ENCODE results near the gene XPNPEP1.
A peak's percentile ranks its signal among the peaks of the same experiment; 100 is the strongest.
"Not testable (repeated sequence)": the region's sequence is repeated elsewhere in the genome, so short reads cannot be mapped to it uniquely, and the experiment has no call there.

The XPNPEP1 gene

DNA sequence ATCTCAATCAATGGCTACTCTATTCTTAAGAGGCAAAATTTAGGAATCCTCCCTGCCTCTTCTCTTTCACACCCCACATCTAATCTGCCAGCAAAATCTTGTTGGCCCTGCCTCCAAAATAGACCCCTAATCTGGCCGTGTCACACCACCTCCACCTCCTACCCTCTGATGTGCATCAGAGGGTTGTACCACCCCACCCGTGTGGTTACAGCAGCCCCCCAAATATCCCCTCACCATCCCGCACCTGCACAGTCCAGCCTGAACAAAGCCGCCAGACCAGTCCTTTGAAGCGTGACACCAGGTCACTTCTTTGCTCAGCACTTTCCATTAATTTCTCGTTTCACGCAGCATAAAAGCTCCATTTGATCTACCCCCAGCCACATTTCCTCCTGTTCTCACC is 776 bp upstream of the XPNPEP1 start:
- DNase-seq = no peak

DNA sequence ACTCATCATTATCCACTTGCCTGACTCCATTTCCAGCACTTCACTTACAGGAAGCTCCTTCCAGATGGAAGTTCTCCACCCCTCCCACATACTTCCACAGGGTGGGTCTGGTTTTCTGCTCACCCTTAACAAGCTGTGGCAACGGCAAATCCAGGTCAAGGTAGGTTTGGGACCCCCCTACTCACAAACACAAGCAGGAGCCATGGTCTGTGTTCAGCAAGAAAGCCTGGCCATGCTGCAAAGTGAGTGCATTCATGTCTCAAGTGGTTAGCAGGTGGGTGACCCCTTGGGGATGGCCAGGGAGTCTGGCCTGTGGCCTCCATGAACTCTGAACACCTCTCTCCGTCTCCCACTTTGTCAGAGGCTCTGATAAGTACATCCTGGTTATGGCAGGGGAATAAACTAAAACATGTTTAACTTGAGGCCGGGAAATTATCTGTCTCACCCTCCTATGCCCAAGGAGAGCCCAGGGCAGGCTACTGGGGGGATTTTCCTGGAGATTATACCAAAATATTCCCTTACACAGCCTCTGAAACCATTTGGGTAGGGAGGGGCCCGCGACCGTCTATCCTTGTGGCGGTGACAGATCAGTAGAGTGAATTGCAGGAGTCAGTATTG is 844 bp downstream of the XPNPEP1 start:
- no peak for DNase-seq

DNA sequence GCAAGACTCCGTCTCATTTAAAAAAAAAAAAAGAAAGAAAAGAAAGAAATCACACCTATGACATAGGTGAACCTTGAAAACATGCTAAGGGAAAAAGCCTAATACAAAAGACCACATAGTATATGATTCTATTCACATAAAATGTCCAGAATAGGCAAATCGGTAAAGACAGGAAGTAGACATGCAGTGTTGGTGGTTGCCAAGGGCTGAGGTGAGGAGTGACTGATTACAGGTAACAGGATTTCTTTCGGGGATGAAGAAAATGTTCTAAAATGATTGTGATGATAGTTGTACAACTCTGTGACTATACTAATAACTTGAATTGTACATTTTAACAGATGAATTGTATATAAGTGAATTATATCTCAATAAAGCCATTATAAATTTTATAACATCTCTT is 3.3 kb downstream of the XPNPEP1 start:
- DNase-seq = no peak

DNA sequence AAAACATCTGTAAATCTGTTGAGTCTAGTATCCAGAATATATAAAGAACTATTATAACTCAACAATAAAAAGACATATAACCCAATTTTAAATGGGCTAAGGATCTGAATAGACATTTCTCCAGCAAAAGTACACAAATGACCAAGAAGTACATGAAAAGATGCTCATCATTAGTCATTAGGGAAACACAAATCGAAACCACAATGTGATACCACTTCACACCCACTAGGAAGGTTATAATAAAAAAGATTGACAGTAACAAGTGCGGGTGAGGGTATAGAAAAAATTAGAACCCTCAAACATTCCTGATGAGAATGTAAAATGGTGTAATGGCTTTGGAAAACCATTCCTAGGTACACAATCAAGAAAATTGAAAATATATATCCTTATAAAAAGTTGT is 4.1 kb downstream of the XPNPEP1 start:
- no peak for DNase-seq

DNA sequence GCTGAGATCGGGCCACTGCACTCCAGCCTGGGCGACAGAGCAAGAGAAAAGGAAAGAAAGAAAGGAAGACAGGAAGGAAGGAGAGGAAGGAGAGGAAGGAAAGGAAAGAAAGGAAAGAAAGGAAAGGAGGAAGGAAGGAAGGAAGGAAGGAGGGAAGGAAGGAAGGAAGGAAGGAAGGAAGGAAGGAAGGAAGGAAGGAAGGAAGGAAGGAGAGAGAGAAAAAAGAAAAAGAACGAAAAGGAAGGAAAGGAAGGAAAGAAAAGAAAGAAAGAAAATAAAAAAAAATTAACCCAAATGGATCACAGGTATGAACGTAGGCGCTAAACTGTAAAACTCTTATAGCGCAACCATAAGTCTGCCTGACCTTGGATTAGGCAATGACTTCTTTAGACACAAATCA is 4.6 kb downstream of the XPNPEP1 start:
- DNase-seq = not testable (repeated sequence)

DNA sequence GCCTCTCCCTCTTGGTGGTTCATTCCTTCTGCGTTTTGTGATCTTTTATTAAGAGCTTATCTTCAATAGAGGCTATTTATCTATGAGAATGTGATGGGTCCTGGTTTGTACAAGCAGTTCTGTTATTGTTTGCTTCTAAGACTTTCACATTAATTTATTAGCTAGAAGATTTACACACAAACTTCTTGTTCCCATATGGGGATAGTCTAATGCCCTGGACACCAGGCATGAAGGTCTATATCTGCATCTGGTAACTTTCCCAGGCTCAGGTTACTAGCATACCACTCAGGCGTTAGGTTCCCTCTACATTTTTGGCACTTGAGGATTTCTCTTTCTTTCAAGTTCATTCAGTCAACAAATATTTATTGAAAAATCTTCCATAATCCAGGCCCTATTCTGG is 7.7 kb downstream of the XPNPEP1 start:
- DNase-seq = no peak

DNA sequence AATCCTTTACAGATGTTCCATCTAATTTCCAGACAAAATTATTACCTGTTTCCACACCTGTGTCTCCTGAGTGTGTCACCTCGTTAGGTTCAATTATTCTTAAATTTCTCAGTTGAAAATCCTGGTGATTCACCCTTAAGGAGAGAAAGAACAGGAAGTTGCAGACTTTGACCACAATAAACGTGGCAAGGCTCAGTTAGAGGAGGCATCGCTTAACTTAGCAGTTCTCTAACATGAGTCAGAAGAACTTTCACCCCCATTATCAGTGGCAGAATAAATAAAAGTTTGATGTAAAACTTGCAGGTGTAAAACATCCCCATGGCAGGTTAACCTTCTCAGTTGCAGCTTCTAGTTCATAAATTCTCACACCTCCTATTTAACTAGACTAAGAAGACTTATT is 8.3 kb downstream of the XPNPEP1 start:
- peak; percentile 66 to 85 (median 72) for DNase-seq

DNA sequence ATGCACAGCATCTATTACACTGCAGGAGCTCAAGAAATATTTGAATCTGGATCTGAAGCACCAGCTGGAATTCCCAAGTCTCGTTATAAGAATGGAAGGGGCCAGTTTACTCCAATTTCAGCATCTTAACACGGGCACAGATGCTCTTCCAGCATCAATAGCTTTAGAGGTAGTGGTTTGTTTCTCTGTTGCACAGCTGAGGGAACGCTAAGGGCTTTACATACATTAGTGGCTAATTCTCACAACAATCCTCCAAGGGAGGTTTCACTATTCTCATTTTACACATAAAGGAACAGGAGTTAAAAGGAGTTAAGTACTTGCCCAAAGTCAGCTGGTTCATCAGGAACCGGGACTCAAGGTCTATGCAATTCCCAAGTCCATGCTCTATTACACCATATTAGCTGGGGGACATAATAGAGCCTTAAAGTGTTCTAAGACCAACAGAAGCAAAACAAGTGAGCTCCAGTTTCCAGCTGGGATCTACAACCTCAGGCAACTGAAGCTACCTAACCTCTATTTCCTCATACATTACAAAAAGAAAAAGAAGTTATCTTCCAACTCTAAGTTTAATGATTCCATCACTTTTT is 9.9 kb downstream of the XPNPEP1 start:
- DNase-seq = no peak

DNA sequence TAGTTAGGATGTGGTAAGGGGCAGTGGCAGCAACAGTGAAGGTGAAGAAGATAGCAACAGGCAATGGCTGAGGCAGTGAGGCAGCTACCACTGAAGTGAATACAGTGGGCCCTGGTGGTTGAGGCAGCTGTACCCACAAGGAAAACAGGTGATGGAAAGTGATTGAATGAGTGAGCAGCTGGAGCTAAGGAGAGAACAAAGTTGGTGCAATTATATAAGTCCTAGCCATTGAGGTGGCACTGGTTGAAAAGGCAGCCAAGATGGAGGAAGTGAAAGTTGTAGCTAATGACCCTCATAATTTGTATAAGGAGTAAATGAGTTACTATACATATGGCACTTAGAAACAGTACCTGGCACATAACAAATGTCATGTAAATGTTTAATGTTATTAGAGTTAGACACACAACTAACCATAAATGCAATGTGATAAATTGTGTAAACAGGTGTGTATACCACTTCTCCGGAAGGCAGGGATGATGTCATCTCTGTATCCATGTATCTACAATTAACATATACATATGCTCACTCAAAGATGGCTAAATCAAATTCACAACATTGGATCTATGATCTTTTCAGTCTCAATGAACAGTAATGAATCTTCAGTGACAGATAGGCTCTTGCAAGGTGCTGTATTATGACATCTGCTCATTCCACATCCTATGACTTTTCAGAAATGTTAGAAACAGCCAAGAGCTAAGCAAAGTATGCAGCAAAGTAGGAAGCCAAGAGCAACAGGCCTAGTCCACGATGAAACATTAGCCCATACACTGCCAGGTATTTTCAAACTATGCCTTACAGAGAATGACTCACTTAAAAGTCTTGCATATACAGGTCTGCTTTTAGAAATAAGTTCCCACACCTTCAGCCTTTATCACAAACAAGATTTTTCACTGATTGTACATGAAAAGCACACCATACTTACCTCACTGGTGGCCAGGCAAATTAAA is 10.7 kb downstream of the XPNPEP1 start:
- DNase-seq = no peak

DNA sequence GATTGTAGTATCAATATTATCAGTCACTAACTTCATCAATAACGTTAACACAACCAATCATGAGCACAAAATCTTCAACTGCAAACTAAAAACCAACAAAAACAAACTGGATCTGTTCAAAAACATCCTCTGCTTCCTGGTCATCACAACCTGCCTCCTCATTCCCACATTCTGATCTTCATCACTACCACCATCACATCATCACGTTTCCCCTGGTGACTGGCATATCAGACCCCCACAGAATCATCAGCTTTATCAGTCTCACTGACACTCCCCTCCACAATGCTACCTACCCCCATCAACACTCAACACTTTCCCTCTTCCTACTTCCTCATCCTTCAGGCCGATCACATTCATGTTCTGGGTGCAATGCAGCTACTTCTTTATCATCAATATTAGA is 11.4 kb downstream of the XPNPEP1 start:
- DNase-seq = no peak

DNA sequence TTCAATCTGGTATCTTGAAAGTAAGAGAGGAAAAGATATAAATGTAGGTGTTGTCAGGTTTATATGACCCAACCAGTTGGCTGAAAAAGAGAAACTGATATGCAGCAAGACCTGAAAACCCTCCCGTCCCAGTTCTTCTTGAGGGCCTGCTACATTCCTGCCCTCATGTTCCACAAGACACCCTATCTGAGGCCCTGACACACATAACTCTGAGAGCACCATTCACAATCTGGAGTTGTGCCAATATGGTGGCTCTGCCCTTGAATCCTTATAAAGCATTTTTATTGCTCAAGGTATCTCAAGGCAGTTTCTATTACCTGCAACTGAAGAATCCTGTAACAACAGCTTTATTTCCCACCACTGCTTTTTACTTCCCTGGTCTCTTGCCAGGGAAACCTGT is 17.0 kb downstream of the XPNPEP1 start:
- DNase-seq = no peak

DNA sequence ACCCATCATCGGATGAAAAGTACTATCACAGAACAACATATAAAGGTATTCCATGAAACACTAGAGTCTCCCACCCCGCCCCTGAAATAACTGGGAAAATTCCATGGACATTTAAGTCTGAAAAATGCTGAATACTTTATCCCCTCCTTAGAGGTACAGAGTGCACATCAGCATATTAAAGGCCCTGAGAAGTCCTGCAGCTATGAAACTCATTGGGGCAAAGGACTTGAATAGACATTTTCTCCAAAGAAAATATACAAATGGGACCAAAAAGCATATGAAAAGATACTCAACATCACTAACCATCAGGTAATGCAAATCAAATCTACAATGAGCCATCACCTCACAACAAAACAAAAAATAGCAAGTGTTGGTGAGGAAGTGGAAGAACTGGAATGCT is 18.9 kb downstream of the XPNPEP1 start:
- no peak for DNase-seq

DNA sequence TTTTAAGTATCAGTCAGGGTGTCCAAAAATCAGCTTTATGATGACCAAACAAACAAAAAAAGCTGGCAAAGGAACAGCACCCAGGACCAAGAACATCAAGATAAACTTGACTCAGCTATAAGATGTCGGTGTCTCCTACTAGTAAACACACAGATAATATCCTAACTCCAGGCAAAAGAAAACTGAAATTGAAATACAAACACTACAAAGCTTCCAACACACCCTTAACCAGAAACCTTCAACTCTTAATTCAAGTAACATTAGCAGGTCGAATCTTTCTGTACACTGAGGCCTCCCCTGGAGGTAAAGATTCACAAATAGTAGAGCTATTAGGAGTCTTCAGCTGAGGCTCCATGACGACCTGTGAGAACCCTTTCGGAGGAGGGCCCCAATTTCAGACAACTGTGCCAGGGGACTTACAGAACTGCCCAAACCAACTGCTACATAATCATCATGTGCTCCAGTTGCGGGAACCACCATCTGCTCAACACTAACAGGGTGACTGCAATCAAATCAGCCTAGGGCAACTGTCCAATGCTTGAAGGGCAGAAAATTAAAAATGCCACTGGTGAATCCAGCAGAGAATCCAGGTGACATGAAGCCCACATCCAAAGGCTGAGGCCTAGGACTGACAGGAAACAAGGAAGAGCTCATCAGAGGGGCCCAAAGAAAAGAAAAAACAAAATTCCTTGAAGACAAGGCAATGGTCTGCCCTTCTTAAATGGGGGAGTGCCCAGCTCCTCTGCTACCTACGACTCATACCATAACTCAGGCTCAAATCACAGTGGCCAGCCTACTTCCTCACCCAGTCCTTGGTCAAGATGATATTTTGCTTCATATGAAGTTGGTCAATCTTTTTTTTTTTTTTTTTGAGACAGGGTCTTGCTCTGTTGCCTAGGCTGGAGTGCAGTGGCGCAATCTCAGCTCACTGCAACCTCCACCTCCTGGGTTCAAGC is 20.0 kb downstream of the XPNPEP1 start:
- DNase-seq = peak in 2 of 4 experiments; percentile 29 to 41

DNA sequence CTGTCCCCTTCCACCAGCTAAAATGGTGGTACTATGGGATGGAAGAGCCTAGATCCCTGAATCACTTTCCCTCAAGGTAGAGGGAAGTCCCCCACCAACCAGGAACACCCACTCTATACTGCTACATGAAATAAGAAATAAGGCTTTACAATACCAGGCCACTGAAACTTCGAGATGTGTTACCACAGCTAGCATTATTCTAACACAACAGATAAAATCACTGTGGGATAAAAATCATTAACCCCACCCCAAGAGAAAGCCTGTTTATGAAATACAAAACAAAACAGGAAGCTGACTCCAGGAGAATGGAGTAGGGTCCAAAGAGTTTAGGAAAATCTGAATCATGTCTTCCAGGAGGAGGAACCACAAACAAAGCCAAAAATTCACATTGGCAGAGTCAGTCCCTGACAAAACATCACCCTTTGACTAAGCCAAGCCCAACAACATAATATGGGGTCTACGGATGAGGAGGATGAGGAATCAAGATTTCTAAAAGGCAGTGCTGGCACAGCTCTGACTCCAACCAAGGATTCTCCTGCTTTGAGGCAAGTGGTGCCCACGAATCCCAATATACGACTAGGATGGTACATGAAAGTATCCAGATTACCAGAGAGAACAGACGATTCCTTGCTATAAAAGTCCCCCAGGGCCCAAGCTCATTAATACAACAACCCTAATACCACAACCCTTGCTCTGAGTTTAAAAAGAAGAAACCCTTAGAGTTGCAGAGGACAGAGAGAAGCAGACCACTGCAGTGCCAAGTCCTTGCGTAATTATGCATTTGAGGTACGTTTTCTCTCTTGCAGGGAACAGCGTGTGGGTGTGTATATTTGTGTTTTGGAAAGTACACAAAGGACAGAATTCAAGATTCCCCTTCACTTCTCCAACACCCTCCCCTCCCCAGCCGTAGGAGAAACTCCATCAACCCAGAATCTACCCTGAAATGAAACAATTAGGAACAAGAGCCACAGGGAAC is 23.7 kb downstream of the XPNPEP1 start:
- peak in 3 of 4 experiments; percentile 24 to 65 (median 50) for DNase-seq

DNA sequence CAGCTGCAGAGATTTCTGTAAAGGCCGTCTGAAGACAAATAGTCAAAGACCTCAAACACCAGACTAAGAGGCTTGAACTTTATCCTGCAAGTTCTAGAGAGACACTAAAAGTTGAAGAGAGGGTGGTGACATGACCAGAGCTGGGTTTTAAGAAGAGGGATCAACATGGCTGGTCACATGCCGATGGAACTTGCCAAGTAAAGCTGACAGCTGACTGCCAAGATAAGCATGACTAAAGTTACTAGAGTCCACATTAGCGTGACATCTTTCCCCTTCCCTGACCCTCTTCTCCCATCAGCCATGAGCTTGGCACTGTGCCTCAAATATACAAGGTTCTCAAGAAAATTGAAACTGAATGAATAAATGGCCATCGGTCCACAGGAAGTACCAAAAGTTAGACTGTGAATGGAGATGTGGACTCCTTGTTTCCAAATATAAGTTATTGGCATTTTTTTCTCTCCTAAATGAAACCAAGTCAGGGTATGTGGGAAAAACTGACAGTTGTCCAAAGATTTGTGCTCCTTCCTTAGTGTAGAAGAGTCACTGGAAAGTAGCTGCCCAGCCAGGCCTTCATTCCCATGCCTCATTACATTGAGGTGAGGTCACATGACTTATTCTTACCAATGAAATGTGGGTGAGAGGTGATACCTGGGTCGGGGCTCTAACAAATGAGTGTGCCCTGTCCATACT is 24.5 kb downstream of the XPNPEP1 start:
- DNase-seq = no peak

DNA sequence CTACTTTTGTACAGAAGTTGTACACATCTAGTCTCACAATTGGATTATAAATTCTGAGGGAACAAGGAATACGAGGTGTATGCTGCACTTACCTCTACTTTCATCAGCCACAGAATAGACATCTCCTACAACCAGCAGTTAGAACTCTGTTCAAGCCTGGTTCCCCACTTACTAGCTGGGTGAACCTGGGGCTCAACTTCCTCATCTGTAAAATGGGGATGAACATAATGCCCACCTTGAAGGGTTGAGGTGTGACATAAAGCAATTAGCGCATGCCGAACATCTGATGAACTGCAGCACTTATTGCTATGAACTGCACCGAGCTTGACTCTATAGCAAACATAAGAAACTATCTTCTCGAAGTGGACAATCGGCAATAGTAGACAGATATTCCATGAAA is 25.3 kb downstream of the XPNPEP1 start:
- no peak for DNase-seq

DNA sequence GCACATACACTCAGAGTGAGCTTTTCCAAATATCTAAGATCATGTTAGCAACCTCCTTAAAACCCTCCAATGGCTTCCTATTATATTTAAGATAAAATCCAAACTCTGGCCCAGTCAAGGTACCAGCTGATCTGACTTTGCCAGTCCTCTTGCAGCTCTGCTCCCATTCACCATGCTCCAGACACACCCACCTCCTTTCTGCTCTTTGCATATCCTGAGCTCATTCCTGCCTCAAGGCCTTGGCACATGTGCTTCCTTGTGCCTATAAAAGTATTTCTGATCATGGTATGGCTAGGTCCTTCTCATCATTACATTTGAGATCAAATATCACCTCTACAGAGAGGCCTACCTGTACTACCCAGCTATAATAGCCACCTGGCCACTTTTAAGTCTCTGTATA is 27.5 kb downstream of the XPNPEP1 start:
- no peak for DNase-seq

DNA sequence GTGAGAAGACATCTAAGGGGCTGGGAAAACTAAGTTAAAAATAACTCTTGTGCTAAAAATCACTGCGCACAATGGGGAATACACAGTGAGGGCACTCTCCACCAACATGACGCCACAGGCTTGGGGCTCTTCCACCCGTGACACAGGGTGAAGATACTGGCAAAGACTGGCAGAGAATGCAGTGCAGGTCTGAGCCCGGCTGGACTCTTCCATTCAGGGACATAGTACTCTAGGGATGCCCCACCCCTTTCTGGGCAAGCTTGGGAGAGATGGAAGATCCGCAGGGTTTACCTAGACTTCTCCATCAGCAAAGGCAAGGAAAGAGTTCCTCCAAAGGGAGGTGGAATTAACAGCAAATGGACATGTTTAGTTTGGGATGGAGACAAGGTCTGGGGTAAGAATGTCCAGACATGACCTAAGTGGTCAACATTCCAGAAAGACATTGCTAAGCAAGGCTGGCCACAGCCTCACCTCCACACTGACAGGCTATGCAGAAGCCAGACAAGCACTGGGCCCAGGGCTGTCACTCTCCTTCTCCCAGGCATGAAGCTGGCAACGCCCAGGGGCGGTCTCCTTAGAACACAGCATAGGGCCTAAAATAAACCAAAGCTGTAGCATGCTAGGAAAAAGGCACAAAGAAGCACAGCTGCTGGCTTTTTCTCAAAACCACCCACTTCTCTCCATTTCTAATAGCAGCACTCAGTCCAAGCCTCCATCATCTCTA is 28.1 kb downstream of the XPNPEP1 start:
- DNase-seq = no peak

DNA sequence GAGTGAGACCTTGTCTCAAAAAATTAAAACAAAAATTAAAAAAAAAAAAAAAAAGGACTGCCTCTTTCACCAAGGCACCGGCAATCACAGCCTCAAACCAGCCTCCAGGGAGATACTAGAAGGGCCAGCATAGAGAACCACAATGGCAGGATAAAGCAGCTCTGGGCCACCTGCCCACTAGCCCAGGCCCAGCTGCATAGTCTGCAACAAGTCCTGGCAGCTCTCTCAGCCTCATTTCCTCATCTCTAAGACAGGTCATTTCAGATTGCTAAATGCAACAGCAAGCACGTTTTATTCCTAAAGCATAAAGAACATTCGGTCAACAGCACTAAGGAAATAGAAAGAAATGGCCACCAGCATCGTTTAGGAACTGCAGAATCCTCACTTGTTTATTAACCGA is 28.8 kb downstream of the XPNPEP1 start:
- peak in 2 of 4 experiments; percentile 10 to 12 for DNase-seq

DNA sequence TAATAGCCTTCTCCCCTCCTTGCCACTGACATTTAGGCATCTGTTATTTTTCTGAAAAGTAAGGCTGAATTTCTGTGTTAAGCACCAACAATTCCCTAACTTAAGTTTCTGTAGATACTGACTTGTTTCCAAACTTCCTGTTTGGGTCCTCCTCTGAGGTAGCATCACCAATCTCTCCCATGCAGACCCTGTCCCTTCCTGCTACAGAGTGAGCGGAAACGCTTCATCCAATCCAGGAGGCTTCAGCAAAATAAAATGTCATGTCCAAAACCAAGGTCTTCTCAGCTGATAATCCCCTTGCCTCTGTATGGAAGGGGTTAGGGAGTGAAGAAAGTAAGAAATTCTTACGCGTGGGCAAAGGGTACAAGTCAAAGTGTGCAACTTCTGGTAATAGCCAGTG is 29.9 kb downstream of the XPNPEP1 start:
- no peak for DNase-seq

Measured in suppressor macrophage (primary cell).